HG03159 (cell line): ENCODE measurements around the gene TNFAIP2.

Experiments
- ATAC-seq: cut with Tn5 transposase; IDR thresholded peaks from one replicate; pipeline ENCODE4 v1.9.1; 2021; ENCODE audit warnings: mild to moderate bottlenecking, moderate library complexity; ENCODE audit not compliant: unreplicated experiment

TNFAIP2 gene

GRCh38 chr14:103178521-103178920 is 55.3 kb downstream of the TNFAIP2 start:
- ATAC-seq, result no peak

- ATAC-seq, result no peak
These were observed 55.8 kb downstream of the TNFAIP2 start for GRCh38 chr14:103179094-103179493.

- no peak for ATAC-seq
These were observed 57.1 kb downstream of the TNFAIP2 start for GRCh38 chr14:103180331-103180730.

GRCh38 chr14:103184046-103184445 is 60.8 kb downstream of the TNFAIP2 start:
- ATAC-seq, result no peak

- no peak for ATAC-seq
These were observed 62.1 kb downstream of the TNFAIP2 start for GRCh38 chr14:103185051-103186029.

- no peak for ATAC-seq
These were observed 63.1 kb downstream of the TNFAIP2 start for GRCh38 chr14:103186241-103186822.
